IMR-90 (cell line): Measurements from ENCODE around the gene FADS6. TPM values are rescaled to one million over a fixed set of nuclear protein-coding genes. Genes with fewer than 3 reads are reported as not detected.

ENCODE experiments used
- ATAC-seq: fragments of 200-7000 bp; cut with Tn5 transposase; 2 replicates; pipeline ENCODE4 v1.9.1; 2020; ENCODE audit warnings: low read depth, mild to moderate bottlenecking, moderate library complexity
- BruUV-seq: library from RNA; stranded (reverse); fragments of 400-500 nt; replicated peaks from 2 replicates; lab custom pipeline; 2021; lab: Mats Ljungman, UMichigan
- CTCF ChIA-PET: fragments of 300-600 bp; formaldehyde crosslinking; extraction: SDS; loops from one replicate; lab custom pipeline; 2021; ENCODE audit warnings: antibody characterized with exemption; lab: Yijun Ruan, JAX
- POLR2A ChIA-PET: fragments of 300-600 bp; sonication (Branson Sonifier 250); formaldehyde crosslinking; loops from one replicate; lab custom pipeline; 2022; ENCODE audit warnings: antibody characterized with exemption; ENCODE audit not compliant: unreplicated experiment; lab: Charles Lee
- DNase-seq: peaks from one replicate; pipeline ENCODE4 v3.0.0; 2013
- H2AFZ ChIP-seq: replicated peaks from 2 replicates; pipeline ENCODE3; 2013; ENCODE audit warnings: low read length, mild to moderate bottlenecking; ENCODE audit not compliant: poor library complexity
- H2AK5ac ChIP-seq: 2 replicates; pipeline ENCODE4 v1.6.1; 2013; ENCODE audit warnings: low read depth, low read length, inconsistent platforms
- H2AK9ac ChIP-seq: replicated peaks from 2 replicates; pipeline ENCODE3; 2013; ENCODE audit warnings: mild to moderate bottlenecking, low read depth, low read length, moderate library complexity; ENCODE audit not compliant: poor library complexity
- H2BK120ac ChIP-seq: 2 replicates; pipeline ENCODE4 v1.6.1; 2013; ENCODE audit warnings: low read depth, low read length, inconsistent platforms
- H2BK15ac ChIP-seq: 3 replicates; pipeline ENCODE4 v1.6.1; 2013; ENCODE audit warnings: low read depth, low read length, inconsistent platforms
- H2BK20ac ChIP-seq: 2 replicates; pipeline ENCODE4 v1.6.1; 2013; ENCODE audit warnings: low read depth, mild to moderate bottlenecking, inconsistent platforms, low read length, moderate library complexity
- H2BK5ac ChIP-seq: 2 replicates; pipeline ENCODE4 v1.6.1; 2013; ENCODE audit warnings: mild to moderate bottlenecking, low read depth, low read length, inconsistent platforms; ENCODE audit not compliant: poor library complexity, severe bottlenecking
- H3K14ac ChIP-seq: replicated peaks from 2 replicates; pipeline ENCODE4 v1.6.1; 2013; ENCODE audit warnings: low read depth, low read length, inconsistent platforms
- H3K18ac ChIP-seq: 2 replicates; pipeline ENCODE4 v1.6.1; 2013; ENCODE audit warnings: low read depth, low read length, control low read depth
- H3K23ac ChIP-seq: 2 replicates; pipeline ENCODE4 v1.6.1; 2013; ENCODE audit warnings: low read depth, low read length, inconsistent platforms
- H3K27ac ChIP-seq: 2 replicates; pipeline ENCODE4 v1.5.1; 2013; ENCODE audit warnings: mild to moderate bottlenecking, control low read depth, low read length; ENCODE audit not compliant: insufficient read depth
- H3K27me3 ChIP-seq: 2 replicates; pipeline ENCODE4 v1.6.1; 2013; ENCODE audit warnings: low read length; ENCODE audit not compliant: control insufficient read depth, insufficient read depth
- H3K36me3 ChIP-seq: 2 replicates; pipeline ENCODE4 v1.6.1; 2013; ENCODE audit warnings: low read length, mixed read lengths; ENCODE audit not compliant: control insufficient read depth, insufficient read depth
- H3K4ac ChIP-seq: 2 replicates; pipeline ENCODE4 v1.6.1; 2013; ENCODE audit warnings: low read depth, low read length, inconsistent platforms
- H3K4me1 ChIP-seq: 2 replicates; pipeline ENCODE4 v1.6.1; 2013; ENCODE audit warnings: low read length, mixed read lengths; ENCODE audit not compliant: control insufficient read depth, insufficient read depth
- H3K4me2 ChIP-seq: 2 replicates; pipeline ENCODE4 v1.6.1; 2013; ENCODE audit warnings: low read depth, mild to moderate bottlenecking, control low read depth, low read length, moderate library complexity
- H3K4me3 ChIP-seq: 2 replicates; pipeline ENCODE4 v1.5.1; 2013; ENCODE audit warnings: low read depth, mild to moderate bottlenecking, control low read depth, low read length, moderate library complexity; ENCODE audit not compliant: insufficient read depth
- H3K56ac ChIP-seq: 2 replicates; pipeline ENCODE4 v1.6.1; 2013; ENCODE audit warnings: low read length, inconsistent platforms; ENCODE audit not compliant: insufficient read depth; ENCODE audit errors: extremely low read depth
- H3K79me1 ChIP-seq, 2 experiments: 2 replicates each; pipeline ENCODE4 v1.6.1; 2013; ENCODE audit warnings: low read length in 2 of 2, inconsistent platforms in 1 of 2, low read depth in 1 of 2
- H3K9ac ChIP-seq: 2 replicates; pipeline ENCODE4 v1.6.1; 2013; ENCODE audit warnings: low read depth, low read length, control low read depth
- H3K9me1 ChIP-seq: 2 replicates; pipeline ENCODE4 v1.6.1; 2013; ENCODE audit warnings: low read length, inconsistent platforms; ENCODE audit not compliant: insufficient read depth
- H3K9me3 ChIP-seq: 2 replicates; pipeline ENCODE4 v1.6.1; 2013; ENCODE audit warnings: low read length; ENCODE audit not compliant: control insufficient read depth, insufficient read depth
- H4K20me1 ChIP-seq: 2 replicates; pipeline ENCODE4 v1.6.1; 2013; ENCODE audit warnings: low read length, inconsistent platforms; ENCODE audit not compliant: insufficient read depth
- H4K5ac ChIP-seq: 2 replicates; pipeline ENCODE4 v1.6.1; 2013; ENCODE audit warnings: mild to moderate bottlenecking, low read depth, low read length, control low read depth
- H4K8ac ChIP-seq, 2 experiments: 2 replicates each; pipeline ENCODE4 v1.6.1; 2013; ENCODE audit warnings: low read depth in 2 of 2, low read length in 2 of 2, control low read depth in 1 of 2, inconsistent platforms in 1 of 2
- H4K91ac ChIP-seq: 2 replicates; pipeline ENCODE4 v1.6.1; 2013; ENCODE audit warnings: low read depth, low read length, inconsistent platforms; ENCODE audit not compliant: insufficient read depth
- CHD1 ChIP-seq: IDR thresholded peaks from 2 replicates; pipeline ENCODE4 v1.6.1; 2012; ENCODE audit warnings: low read depth, low read length, improper control_type of control experiment
- CTCF ChIP-seq: conservative IDR thresholded peaks from 2 replicates; pipeline ENCODE4 v1.5.1; 2012; ENCODE audit warnings: mild to moderate bottlenecking, low read depth, low read length, improper control_type of control experiment
- MAZ ChIP-seq: IDR thresholded peaks from 2 replicates; pipeline ENCODE4 v1.6.1; 2012; ENCODE audit warnings: low read depth, mild to moderate bottlenecking, low read length, improper control_type of control experiment, moderate library complexity, borderline replicate concordance
- MXI1 ChIP-seq: IDR thresholded peaks from 2 replicates; pipeline ENCODE4 v1.6.1; 2012; ENCODE audit warnings: low read depth, mild to moderate bottlenecking, low read length, moderate library complexity, borderline replicate concordance
- NFE2L2 ChIP-seq: fragments of 150-350 bp; IDR thresholded peaks from 2 replicates; pipeline ENCODE4 v1.6.1; 2016; ENCODE audit warnings: low read depth, mild to moderate bottlenecking, low read length
- SMC3 ChIP-seq: fragments of 150-350 bp; IDR thresholded peaks from 2 replicates; pipeline ENCODE4 v1.6.1; 2016; ENCODE audit warnings: low read depth, mild to moderate bottlenecking, antibody characterized with exemption, low read length, moderate library complexity
- WGBS, 2 experiments: methylation state at CpG; one replicate each; pipeline versions ENCODE4 v1.1.5 to v1.1.7; 2013; ENCODE audit warnings: missing lambda C conversion rate in 2 of 2; ENCODE audit not compliant: insufficient read length in 1 of 2; ENCODE audit errors: extremely low coverage in 2 of 2; 5-methylcytosine and 5-hydroxymethylcytosine counted together
- dilution Hi-C: fragments of 300-500 bp; cut with HindIII; formaldehyde crosslinking; loops from one replicate; pipeline ENCODE4 v1.14.3; 2018; ENCODE audit warnings: low sequenced_read_pairs; ENCODE audit not compliant: unreplicated experiment
- in situ Hi-C: fragments of 300-500 bp; cut with MboI; formaldehyde crosslinking; loops from 3 replicates; pipeline ENCODE4 v1.14.3; 2019; ENCODE audit warnings: low sequenced_read_pairs, inconsistent platforms, mixed read lengths
- intact Hi-C: fragments of 100-400 bp; cut with micrococcal nuclease; formaldehyde crosslinking; loops from 2 replicates; pipeline ENCODE4 v1.10.0; 2022
- polyA plus RNA-seq, 3 experiments: library from polyadenylated mRNA; depleted of rRNA; stranded (reverse); fragments of >200 nt; gene quantifications; 2 replicates each; pipeline ENCODE4 v1.2.3, GENCODE V29; 2012; ENCODE audit warnings: low replicate concordance in 1 of 3
- total RNA-seq: library from RNA; depleted of rRNA; stranded (reverse); fragments of >200 nt; gene quantifications from 2 replicates; pipeline ENCODE4 v1.2.3, GENCODE V29; 2012

The FADS6 gene
- total and polyA plus RNA-seq, 2 of the 4 experiments (the other 2 are of a cell fraction) = not detected

DNA sequence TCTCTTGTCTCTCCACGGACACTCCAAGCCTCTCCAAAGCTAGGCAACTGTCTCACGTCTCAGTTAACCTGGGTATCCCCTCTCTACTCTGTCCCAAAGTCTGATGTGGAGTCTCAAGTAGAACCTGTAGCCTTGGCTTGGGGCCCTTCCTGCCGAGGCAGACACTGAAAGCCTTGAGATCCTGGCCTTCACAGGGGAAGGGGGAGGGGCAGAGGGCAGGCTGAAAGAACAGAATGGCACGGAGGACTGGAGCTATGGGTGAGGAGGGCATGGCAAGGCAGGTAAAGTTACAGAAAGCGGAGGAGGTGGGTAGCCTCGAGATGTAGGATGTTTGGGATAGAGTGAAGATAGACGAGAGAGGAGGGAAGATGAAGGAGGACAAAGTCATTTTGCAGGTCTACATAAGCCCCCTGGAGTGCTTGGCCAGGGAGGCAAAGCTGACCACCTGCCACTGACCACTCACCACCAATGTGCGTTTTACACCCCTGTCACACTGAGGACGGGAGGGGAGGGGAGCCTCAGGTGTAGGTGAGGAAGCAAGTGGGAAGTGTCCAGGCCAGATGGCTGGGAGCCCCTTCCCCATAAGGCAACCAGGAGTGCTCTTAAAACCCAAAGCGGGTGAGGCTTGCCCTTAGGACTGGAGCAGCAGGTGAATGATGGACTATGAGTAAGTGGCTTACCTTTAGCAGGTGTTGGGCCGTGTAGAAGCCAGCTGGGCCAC is 21.9 kb downstream of the FADS6 start (continued):
- no peak for TF ChIP-seq SMC3
- TF ChIP-seq NFE2L2 = no peak

DNA sequence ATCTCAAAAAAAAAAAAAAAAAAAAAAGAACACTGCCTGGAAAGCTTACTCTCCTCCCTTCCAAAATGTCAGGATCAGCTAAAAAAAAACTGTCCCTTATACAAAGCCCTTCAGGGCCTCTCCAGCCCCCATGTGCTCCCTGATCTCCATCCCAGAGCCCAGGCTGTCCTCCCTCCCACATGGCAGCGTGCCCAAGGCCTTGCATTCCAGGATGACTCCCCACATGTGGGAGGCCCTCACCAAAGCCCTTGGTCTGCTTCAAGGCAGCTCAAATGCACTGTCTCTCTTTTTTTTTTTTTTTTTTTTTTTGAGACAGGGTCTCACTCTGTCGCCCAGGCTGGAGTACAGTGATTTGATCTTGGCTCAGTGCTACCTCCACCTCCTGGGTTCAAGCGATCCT is 22.9 kb downstream of the FADS6 start:
- peak; percentile 70 for DNase-seq
- no CpG with 5 or more reads among the region's 3 CpGs for WGBS, 2 experiments
- in situ Hi-C loops = loop anchor here (25.0 kb wide), 1 partner anchor 658 kb away; the partner anchor contains the start of genes RPL38 and TTYH2

More for the DNA sequence above, 22.9 kb downstream of the FADS6 start:
- Histone ChIP-seq H2BK20ac (no peak overlapping the region), H2BK15ac (no peak overlapping the region), H4K20me1 (0 out of 2 replicates have a peak, but pooled peaks cover 3% of the 10 kb centered on the region), H3K4me3 (no peak overlapping the region), H3K27ac (no peak overlapping the region), H3K36me3 (peaks cover 2% of the 10 kb centered on the region; the same call in 1 of the 2 replicates), H3K18ac (no peak overlapping the region), H2AK9ac (no peak overlapping the region), H2BK120ac (no peak overlapping the region), H3K9me1 (peaks cover 16% of the 10 kb centered on the region), H2BK5ac (no peak overlapping the region), H4K8ac (no peak overlapping the region), H3K79me1 (peaks cover 17 to 35% of the 10 kb centered on the region in 2 experiments; a peak in 3 of 4 replicates), H3K14ac (no peak overlapping the region), H3K23ac (no peak overlapping the region), H3K56ac (no peak overlapping the region), H4K5ac (no peak overlapping the region), H3K9ac (no peak overlapping the region), H3K4me2 (no peak overlapping the region), H3K4me1 (peaks cover 11% of the 10 kb centered on the region), H3K4ac (no peak overlapping the region), H3K9me3 (no peaks in the 10 kb centered on the region), H4K91ac (no peak overlapping the region), H2AK5ac (no peak overlapping the region), H3K27me3 (no peaks in the 10 kb centered on the region), H2AFZ (no peak overlapping the region)
- no TSS peak for BruUV-seq
- ChIA-PET POLR2A (interaction anchor here (0.6 kb wide), 1 partner anchor 9 kb away, joined by 3 read pairs; no protein-coding TSS in a partner anchor), CTCF (no interaction called here)
- dilution Hi-C loops = no loop called here
- intact Hi-C loops = no loop called here
- no peak for ATAC-seq
- TF ChIP-seq CHD1 (no peak), MAZ (0 out of 2 replicates have a peak, but pooled peaks have one; percentile 38), CTCF (no peak), MXI1 (peak; percentile 41; the same call in 1 of the 2 replicates)
